Activated CD8-positive, alpha-beta T cell treated with anti-CD3 and anti-CD28 coated beads, Interleukin-2, amount 10 ng/mL, durations not matched to agents 7 days and 5 days (primary cell): ENCODE data around the gene TAC4. TPM values are rescaled to one million over a fixed set of nuclear protein-coding genes. Genes with fewer than 3 reads are reported as not detected.

Experiments
- ATAC-seq: fragments of 150-1000 bp; cut with Tn5 transposase; one replicate; pipeline ENCODE4 v1.10.0; 2021; ENCODE audit warnings: moderate library complexity
- CTCF ChIA-PET: fragments of 350-600 bp; sonication (Branson Sonifier 250); formaldehyde crosslinking; loops from one replicate; lab custom pipeline; 2021; ENCODE audit warnings: antibody characterized with exemption; lab: Charles Lee
- POLR2A ChIA-PET: fragments of 350-600 bp; sonication (Branson Sonifier 250); formaldehyde crosslinking; loops from one replicate; lab custom pipeline; 2021; ENCODE audit warnings: antibody characterized with exemption; lab: Charles Lee
- DNase-seq: peaks from one replicate; pipeline ENCODE4 v3.0.0-alpha.2; 2020
- H3K27ac Mint-ChIP-seq: one replicate; pipeline ENCODE4 v1.8.0; 2021; ENCODE audit warnings: mild to moderate bottlenecking, mixed read lengths
- H3K27me3 Mint-ChIP-seq: one replicate; pipeline ENCODE4 v1.8.0; 2021; ENCODE audit warnings: low read depth, mixed read lengths
- H3K36me3 Mint-ChIP-seq: one replicate; pipeline ENCODE4 v1.8.0; 2021; ENCODE audit warnings: low read depth, mixed read lengths
- H3K4me1 Mint-ChIP-seq: one replicate; pipeline ENCODE4 v1.8.0; 2021; ENCODE audit warnings: low read depth, mixed read lengths
- H3K4me3 Mint-ChIP-seq: one replicate; pipeline ENCODE4 v1.8.0; 2021; ENCODE audit warnings: mild to moderate bottlenecking, mixed read lengths
- H3K9me3 Mint-ChIP-seq: one replicate; pipeline ENCODE4 v1.8.0; 2022; ENCODE audit warnings: mixed read lengths; ENCODE audit not compliant: insufficient read depth
- total RNA-seq, 2 experiments: library from RNA; stranded (reverse); gene quantifications; one replicate each; pipeline ENCODE4 v1.2.3, GENCODE V29; 2021

TAC4 gene
- total RNA-seq, 2 experiments from 2014 or later, result not detected

- ATAC-seq, result no peak
- no peak overlapping the region for H3K27ac Mint-ChIP-seq
Observed at GRCh38 chr17:49887086-49887743, 39.3 kb upstream of the TAC4 start.

GRCh38 chr17:49886036-49886435, 38.2 kb upstream of the TAC4 start:
- no peaks in the 10 kb centered on the region for H3K36me3 Mint-ChIP-seq
- POLR2A ChIA-PET, result no interaction called here

More at GRCh38 chr17:49887086-49887743, 39.3 kb upstream of the TAC4 start:
- Mint-ChIP-seq H3K36me3 (no peaks in the 10 kb centered on the region), H3K4me1 (no peaks in the 10 kb centered on the region), H3K4me3 (no peak overlapping the region), H3K9me3 (no peaks in the 10 kb centered on the region), H3K27me3 (peaks cover 35% of the 10 kb centered on the region)
- POLR2A ChIA-PET, result no interaction called here
- no peak for DNase-seq
- CTCF ChIA-PET, result interaction anchor here (1.4 to 2.2 kb wide), 2 partner anchors 110 to 207 kb away, joined by 3 to 11 read pairs; no protein-coding TSS in a partner anchor

GRCh38 chr17:49882434-49882833, 34.6 kb upstream of the TAC4 start:
- no peaks in the 10 kb centered on the region for H3K36me3 Mint-ChIP-seq
- ChIA-PET POLR2A (no interaction called here), CTCF (interaction anchor here (1.6 kb wide), 1 partner anchor 115 kb away, joined by 18 read pairs; no protein-coding TSS in a partner anchor)
- ATAC-seq (no peak), DNase-seq (no peak)
- no peaks in the 10 kb centered on the region for H3K9me3 Mint-ChIP-seq
- H3K4me1 Mint-ChIP-seq, result peaks cover 8% of the 10 kb centered on the region
- no peak overlapping the region for H3K27ac Mint-ChIP-seq
- no peak overlapping the region for H3K4me3 Mint-ChIP-seq
- H3K27me3 Mint-ChIP-seq, result peaks cover 36% of the 10 kb centered on the region

More at GRCh38 chr17:49886036-49886435, 38.2 kb upstream of the TAC4 start:
- H3K4me1 Mint-ChIP-seq, result no peaks in the 10 kb centered on the region
- no peak overlapping the region for H3K27ac Mint-ChIP-seq
- CTCF ChIA-PET, result interaction anchor here (1.4 to 2.2 kb wide), 2 partner anchors 111 to 208 kb away, joined by 3 to 11 read pairs; no protein-coding TSS in a partner anchor
- ATAC-seq (no peak), DNase-seq (no peak)
- no peaks in the 10 kb centered on the region for H3K9me3 Mint-ChIP-seq
- H3K4me3 Mint-ChIP-seq, result no peak overlapping the region
- peaks cover 29% of the 10 kb centered on the region for H3K27me3 Mint-ChIP-seq

- Mint-ChIP-seq H3K27me3 (peaks cover 35% of the 10 kb centered on the region), H3K36me3 (no peaks in the 10 kb centered on the region), H3K4me3 (no peak overlapping the region), H3K4me1 (peaks cover 8% of the 10 kb centered on the region), H3K27ac (no peak overlapping the region), H3K9me3 (no peaks in the 10 kb centered on the region)
- ChIA-PET POLR2A (no interaction called here), CTCF (interaction anchor here (0.7 to 9.8 kb wide), 9 partner anchors 15 to 323 kb away, joined by 3 to 137 read pairs (median 4); partner anchors contain the start of gene DLX3)
- DNase-seq (no peak), ATAC-seq (no peak)
Observed at GRCh38 chr17:49881054-49881402, 33.2 kb upstream of the TAC4 start.

- Mint-ChIP-seq H3K27ac (no peak overlapping the region), H3K27me3 (peaks cover 36% of the 10 kb centered on the region), H3K4me1 (peaks cover 8% of the 10 kb centered on the region), H3K36me3 (no peaks in the 10 kb centered on the region), H3K9me3 (no peaks in the 10 kb centered on the region), H3K4me3 (no peak overlapping the region)
- CTCF ChIA-PET, result interaction anchor here (0.7 to 9.8 kb wide), 14 partner anchors 9 to 323 kb away, joined by 3 to 137 read pairs (median 4); partner anchors contain the start of gene DLX3
- DNase-seq (peak; percentile 80), ATAC-seq (peak; percentile 98)
- POLR2A ChIA-PET, result no interaction called here
Observed at GRCh38 chr17:49880291-49881053, 32.6 kb upstream of the TAC4 start.

GRCh38 chr17:49878931-49879904, 31.3 kb upstream of the TAC4 start:
- DNase-seq, result no peak
- Mint-ChIP-seq H3K27me3 (peaks cover 38% of the 10 kb centered on the region), H3K4me1 (peaks cover 8% of the 10 kb centered on the region), H3K9me3 (no peaks in the 10 kb centered on the region), H3K4me3 (no peak overlapping the region), H3K36me3 (no peaks in the 10 kb centered on the region), H3K27ac (no peak overlapping the region)
- ChIA-PET POLR2A (no interaction called here), CTCF (interaction anchor here (1.1 to 9.8 kb wide), 5 partner anchors 8 to 215 kb away, joined by 4 to 137 read pairs (median 5); partner anchors contain the start of gene DLX3)
- ATAC-seq, result no peak

- Mint-ChIP-seq H3K27me3 (peaks cover 23% of the 10 kb centered on the region), H3K27ac (no peak overlapping the region), H3K4me1 (peaks cover 21% of the 10 kb centered on the region), H3K9me3 (no peaks in the 10 kb centered on the region), H3K4me3 (no peak overlapping the region), H3K36me3 (no peaks in the 10 kb centered on the region)
- CTCF ChIA-PET, result interaction anchor here (0.7 to 9.8 kb wide), 5 partner anchors 9 to 122 kb away, joined by 3 to 137 read pairs (median 4); partner anchors contain the start of gene DLX3
- DNase-seq (no peak), ATAC-seq (no peak)
- POLR2A ChIA-PET, result no interaction called here
Observed at GRCh38 chr17:49875685-49876084, 27.8 kb upstream of the TAC4 start.

GRCh38 chr17:49874911-49875310, 27.0 kb upstream of the TAC4 start:
- Mint-ChIP-seq H3K27ac (no peak overlapping the region), H3K27me3 (peaks cover 17% of the 10 kb centered on the region), H3K9me3 (no peaks in the 10 kb centered on the region), H3K36me3 (no peaks in the 10 kb centered on the region), H3K4me3 (no peak overlapping the region), H3K4me1 (peaks cover 14% of the 10 kb centered on the region)
- ATAC-seq (no peak), DNase-seq (no peak)
- POLR2A ChIA-PET, result interaction anchor here (0.5 kb wide), 1 partner anchor 56 kb away, joined by 3 read pairs; no protein-coding TSS in a partner anchor
- CTCF ChIA-PET, result interaction anchor here (1.2 to 9.8 kb wide), 2 partner anchors 8 to 123 kb away, joined by 3 to 137 read pairs; partner anchors contain the start of gene DLX3

- CTCF ChIA-PET, result interaction anchor here (1.2 to 9.8 kb wide), 2 partner anchors 12 to 124 kb away, joined by 4 to 137 read pairs; partner anchors contain the start of gene DLX3
- H3K27me3 Mint-ChIP-seq, result peaks cover 8% of the 10 kb centered on the region
- H3K4me1 Mint-ChIP-seq, result peaks cover 14% of the 10 kb centered on the region
- peak overlapping the region; percentile 24 for H3K27ac Mint-ChIP-seq
- no peak overlapping the region for H3K4me3 Mint-ChIP-seq
- ATAC-seq (no peak), DNase-seq (no peak)
- POLR2A ChIA-PET, result no interaction called here
- H3K36me3 Mint-ChIP-seq, result no peaks in the 10 kb centered on the region
- no peaks in the 10 kb centered on the region for H3K9me3 Mint-ChIP-seq
Observed at GRCh38 chr17:49873926-49874325, 26.1 kb upstream of the TAC4 start.

- H3K4me1 Mint-ChIP-seq, result peaks cover 14% of the 10 kb centered on the region
- H3K27ac Mint-ChIP-seq, result peak overlapping the region; percentile 24
- DNase-seq (no peak), ATAC-seq (no peak)
- CTCF ChIA-PET, result interaction anchor here (1.2 to 9.8 kb wide), 2 partner anchors 12 to 124 kb away, joined by 4 to 137 read pairs; partner anchors contain the start of gene DLX3
- H3K4me3 Mint-ChIP-seq, result no peak overlapping the region
- POLR2A ChIA-PET, result no interaction called here
- H3K9me3 Mint-ChIP-seq, result no peaks in the 10 kb centered on the region
- H3K27me3 Mint-ChIP-seq, result peaks cover 6% of the 10 kb centered on the region
- no peaks in the 10 kb centered on the region for H3K36me3 Mint-ChIP-seq
Observed at GRCh38 chr17:49873466-49873865, 25.6 kb upstream of the TAC4 start.
